ENCODE measurements around the gene COL13A1. TPM values are rescaled to one million over a fixed set of nuclear protein-coding genes. Genes with fewer than 3 reads are reported as not detected.

Gene COL13A1
- total RNA-seq, 4 donors from 2014 or later: 2.0 to 3.8 TPM; not detected in 2

GRCh38 chr10:69870591-69870990 is 68.9 kb downstream of the COL13A1 start:
- DNase-seq: no peak
- H3K4me1 ChIP-seq: peaks cover 26 to 55% (median 39%) of the 10 kb centered on the region in 3 donors
- no peak overlapping the region for H3K4me3 ChIP-seq
- intact Hi-C loops (cut with DNase I): no loop called here
- 75 to 98% methylated on average over 5 to 7 of the region's 7 CpGs for WGBS, 2 donors
- peaks cover 0 to 4% (median 0%) of the 10 kb centered on the region in 4 donors for H3K27me3 ChIP-seq
- H3K27ac ChIP-seq: no peak overlapping the region
- H3K36me3 ChIP-seq: no peaks in the 10 kb centered on the region
- H3K9me3 ChIP-seq: no peaks in the 10 kb centered on the region
- no peak for TF ChIP-seq POLR2A (IDR thresholded peaks at IDR 0.05)
- no peak for TF ChIP-seq CTCF (IDR thresholded peaks at IDR 0.05)

- peaks cover 0 to 4% (median 0%) of the 10 kb centered on the region in 4 donors for H3K27me3 ChIP-seq
- H3K36me3 ChIP-seq: no peaks in the 10 kb centered on the region
- peaks cover 21 to 50% (median 34%) of the 10 kb centered on the region in 3 donors for H3K4me1 ChIP-seq
- H3K9me3 ChIP-seq: no peaks in the 10 kb centered on the region
- no peak overlapping the region for H3K27ac ChIP-seq
- intact Hi-C loops (cut with DNase I): no loop called here
- TF ChIP-seq CTCF (IDR thresholded peaks at IDR 0.05) (no peak), POLR2A (IDR thresholded peaks at IDR 0.05) (no peak)
- WGBS, 2 donors: 76 to 90% methylated on average over 6 to 7 of the region's 9 CpGs
- no peak for DNase-seq
- no peak overlapping the region for H3K4me3 ChIP-seq
Observed at GRCh38 chr10:69871074-69871473, 69.4 kb downstream of the COL13A1 start.

GRCh38 chr10:69872323-69872722 is 70.6 kb downstream of the COL13A1 start:
- Histone ChIP-seq H3K4me3 (no peak overlapping the region), H3K4me1 (peaks cover 11 to 42% (median 21%) of the 10 kb centered on the region in 3 donors), H3K27ac (no peak overlapping the region), H3K36me3 (no peaks in the 10 kb centered on the region), H3K9me3 (no peaks in the 10 kb centered on the region), H3K27me3 (peaks cover 0 to 4% (median 0%) of the 10 kb centered on the region in 4 donors)
- no peak for DNase-seq
- 53 to 69% methylated on average over 2 of the region's 2 CpGs for WGBS, 2 donors
- TF ChIP-seq POLR2A (IDR thresholded peaks at IDR 0.05) (no peak), CTCF (IDR thresholded peaks at IDR 0.05) (no peak)
- intact Hi-C loops (cut with DNase I): no loop called here

GRCh38 chr10:69873135-69873639 is 71.5 kb downstream of the COL13A1 start:
- H3K27me3 ChIP-seq: peaks cover 0 to 9% (median 0%) of the 10 kb centered on the region in 4 donors
- no peak overlapping the region for H3K4me3 ChIP-seq
- H3K36me3 ChIP-seq: no peaks in the 10 kb centered on the region
- TF ChIP-seq CTCF (IDR thresholded peaks at IDR 0.05) (no peak), POLR2A (IDR thresholded peaks at IDR 0.05) (no peak)
- peak overlapping the region in 1 of 4 donors; percentile 5 for H3K27ac ChIP-seq
- peaks cover 4 to 33% (median 16%) of the 10 kb centered on the region in 3 donors for H3K4me1 ChIP-seq
- no peaks in the 10 kb centered on the region for H3K9me3 ChIP-seq
- intact Hi-C loops (cut with DNase I): no loop called here
- WGBS, 2 donors: 29 to 65% methylated on average over 4 of the region's 4 CpGs
- DNase-seq: no peak

- intact Hi-C loops (cut with DNase I): no loop called here
- Histone ChIP-seq H3K9me3 (no peaks in the 10 kb centered on the region), H3K4me1 (peaks cover 0 to 21% (median 4%) of the 10 kb centered on the region in 3 donors), H3K27me3 (peaks cover 0 to 10% (median 0%) of the 10 kb centered on the region in 4 donors), H3K27ac (no peak overlapping the region), H3K36me3 (no peaks in the 10 kb centered on the region), H3K4me3 (no peak overlapping the region)
- no peak for TF ChIP-seq CTCF (IDR thresholded peaks at IDR 0.05)
- no peak for TF ChIP-seq POLR2A (IDR thresholded peaks at IDR 0.05)
- no peak for DNase-seq
- WGBS, 2 donors: 20 to 58% methylated on average over 6 of the region's 6 CpGs
Observed at GRCh38 chr10:69874449-69874848, 72.7 kb downstream of the COL13A1 start.

Measured in esophagus squamous epithelium (tissue), 5 donors.